Heart left ventricle (tissue), 13 donors: ENCODE results near the gene ITGAE.

Experiments
- CTCF ChIP-seq, 12 donors: fragments of 200-600 bp; sonication (generic) in 4 of 12; IDR thresholded peaks; one replicate each; pipeline versions ENCODE4 v1.5.0 to v1.8.0; 2018 to 2022; ENCODE audit warnings: antibody characterized with exemption in 12 of 12, mild to moderate bottlenecking in 5 of 12
- POLR2A ChIP-seq, 2 donors: fragments of 450-650 bp; IDR thresholded peaks; one replicate each; pipeline ENCODE4 v1.6.1; 2017; ENCODE audit warnings: antibody characterized with exemption in 2 of 2, mild to moderate bottlenecking in 2 of 2, moderate library complexity in 2 of 2
- donor health status: ischemic (EF 13 %, LVEDD 7.1; RV severe dilation, severe dysfunction).
- donor health status: DM: no; HTN: yes; CAD: no.
- donor health status: DM: no; HTN: no; CAD: no.
- donor health status: ischemic (EF 25% LVEDD 6.9; RV normal size, moderate dysfunction).
- donor health status: ischemic (EF 25% LVEDD 5.7; RV mildly dilated, moderate dysfunction).
- donor health status: ischemic (EF 35%, LVEDD 5.7; RV mildly dilated, moderate dysfunction).
- donor health status: nonischemic (EF 11% LVEDD 7.7; RV severe dilation, severe dysfunction).
- donor health status: DM: yes; HTN: yes; CAD: no.
- donor health status: PGD.
- donor health status: ischemic (EF 29% LVEDD 5.4; RV normal size, mild dysfunction).
- donor health status: nonischemic (EF 23%, LVEDD 6.1; RV moderate dilation, normal function).

- no peak for TF ChIP-seq CTCF (IDR thresholded peaks at IDR 0.05)
- no peak for TF ChIP-seq POLR2A (IDR thresholded peaks at IDR 0.05)
Measured at GRCh38 chr17:3828852-3829232, 27.9 kb upstream of the ITGAE start.
